ENCODE data around the gene MUC5AC.
"Not testable (repeated sequence)": the region's sequence is repeated elsewhere in the genome, so short reads cannot be mapped to it uniquely, and the experiment has no call there.

Gene MUC5AC

GRCh38 chr11:1242289-1242688 lies 84.5 kb downstream of the MUC5AC start:
- DNase-seq = no peak

DNA sequence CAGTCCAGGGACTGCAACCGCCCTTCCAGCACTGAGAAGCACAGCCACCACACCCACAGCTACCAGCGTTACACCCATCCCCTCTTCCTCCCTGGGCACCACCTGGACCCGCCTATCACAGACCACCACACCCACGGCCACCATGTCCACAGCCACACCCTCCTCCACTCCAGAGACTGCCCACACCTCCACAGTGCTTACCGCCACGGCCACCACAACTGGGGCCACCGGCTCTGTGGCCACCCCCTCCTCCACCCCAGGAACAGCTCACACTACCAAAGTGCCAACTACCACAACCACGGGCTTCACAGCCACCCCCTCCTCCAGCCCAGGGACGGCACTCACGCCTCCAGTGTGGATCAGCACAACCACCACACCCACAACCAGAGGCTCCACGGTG lies 85.0 kb downstream of the MUC5AC start:
- DNase-seq = not testable (repeated sequence)

- not testable (repeated sequence) for DNase-seq
Measured at GRCh38 chr11:1243521-1243920, 85.8 kb downstream of the MUC5AC start.

GRCh38 chr11:1244557-1244956 lies 86.8 kb downstream of the MUC5AC start:
- not testable (repeated sequence) for DNase-seq

GRCh38 chr11:1245717-1246116 lies 88.0 kb downstream of the MUC5AC start:
- not testable (repeated sequence) for DNase-seq

- DNase-seq = not testable (repeated sequence)
Measured at GRCh38 chr11:1246301-1246700, 88.5 kb downstream of the MUC5AC start.

DNA sequence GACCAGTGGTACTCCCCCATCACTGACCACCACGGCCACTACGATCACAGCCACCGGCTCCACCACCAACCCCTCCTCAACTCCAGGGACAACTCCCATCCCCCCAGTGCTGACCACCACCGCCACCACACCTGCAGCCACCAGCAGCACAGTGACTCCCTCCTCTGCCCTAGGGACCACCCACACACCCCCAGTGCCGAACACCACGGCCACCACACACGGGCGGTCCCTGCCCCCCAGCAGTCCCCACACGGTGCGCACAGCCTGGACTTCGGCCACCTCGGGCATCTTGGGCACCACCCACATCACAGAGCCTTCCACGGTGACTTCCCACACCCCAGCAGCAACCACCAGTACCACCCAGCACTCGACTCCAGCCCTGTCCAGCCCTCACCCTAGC lies 89.3 kb downstream of the MUC5AC start:
- DNase-seq = not testable (repeated sequence)

GRCh38 chr11:1248951-1249350 lies 91.2 kb downstream of the MUC5AC start:
- not testable (repeated sequence) for DNase-seq

DNA sequence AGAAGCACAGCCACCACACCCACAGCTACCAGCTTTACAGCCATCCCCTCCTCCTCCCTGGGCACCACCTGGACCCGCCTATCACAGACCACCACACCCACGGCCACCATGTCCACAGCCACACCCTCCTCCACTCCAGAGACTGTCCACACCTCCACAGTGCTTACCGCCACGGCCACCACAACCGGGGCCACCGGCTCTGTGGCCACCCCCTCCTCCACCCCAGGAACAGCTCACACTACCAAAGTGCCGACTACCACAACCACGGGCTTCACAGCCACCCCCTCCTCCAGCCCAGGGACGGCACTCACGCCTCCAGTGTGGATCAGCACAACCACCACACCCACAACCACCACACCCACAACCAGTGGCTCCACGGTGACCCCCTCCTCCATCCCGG lies 92.7 kb downstream of the MUC5AC start:
- not testable (repeated sequence) for DNase-seq

All from NCI-H524 treated with DMSO at 0.1 percent for 48 hours (cell line).